Measurements from ENCODE around the gene ZNF224. TPM values are rescaled to one million over a fixed set of nuclear protein-coding genes. Genes with fewer than 3 reads are reported as not detected.

The ZNF224 gene
- total RNA-seq, 2 experiments from 2014 or later: 13.4 to 14.6 TPM

Other genes starting within 250 kb of the ZNF224 start
- 1 to 10 TPM; 2.9 to 3.1 TPM for gene ZNF404, start 210.4 kb upstream of the ZNF224 start, total RNA-seq
- gene ZNF45, start 159.1 kb upstream of the ZNF224 start, total RNA-seq: 10 to 100 TPM; 11.9 to 12.2 TPM
- 1 to 10 TPM; 1.2 to 1.6 TPM for gene ZNF221, start 143.1 kb upstream of the ZNF224 start, total RNA-seq
- 1 to 10 TPM; 6.7 to 7.0 TPM for gene ZNF155, start 110.2 kb upstream of the ZNF224 start, total RNA-seq
- gene ZNF230, start 91.4 kb upstream of the ZNF224 start, total RNA-seq: 1 to 10 TPM; 2.5 to 3.9 TPM
- 1 to 10 TPM; 2.5 to 3.5 TPM for gene ZNF222, start 69.0 kb upstream of the ZNF224 start, total RNA-seq
- 1 to 10 TPM; 1.4 to 1.8 TPM for gene ZNF223, start 42.3 kb upstream of the ZNF224 start, total RNA-seq
- gene ZNF284, start 22.2 kb upstream of the ZNF224 start, total RNA-seq: 1 to 10 TPM; 1.6 to 1.7 TPM
- gene ZNF225, start 19.0 kb downstream of the ZNF224 start, total RNA-seq: 1 to 10 TPM; 3.8 to 4.0 TPM
- gene ZNF234, start 47.2 kb downstream of the ZNF224 start, total RNA-seq: 1 to 10 TPM; 6.9 to 7.0 TPM
- gene ZNF226, start 70.7 kb downstream of the ZNF224 start, total RNA-seq: 1 to 10 TPM; 6.5 to 7.4 TPM
- 10 to 100 TPM; 24.2 to 24.5 TPM for gene ZNF227, start 118.2 kb downstream of the ZNF224 start, total RNA-seq
- gene ZNF233, start 165.5 kb downstream of the ZNF224 start, total RNA-seq: under 1 TPM; 0.16 to 0.32 TPM
- gene ZNF235, start 210.7 kb downstream of the ZNF224 start, total RNA-seq: 1 to 10 TPM; 3.8 to 4.7 TPM

All from activated naive CD8-positive, alpha-beta T cell treated with anti-CD3 and anti-CD28 coated beads for 36 hours (primary cell).